Prostate gland (tissue), 2 donors: ENCODE results near the gene DOCK2. TPM values are rescaled to one million over a fixed set of nuclear protein-coding genes. Genes with fewer than 3 reads are reported as not detected.

ENCODE experiments used
- DNase-seq: peaks from one replicate; pipeline ENCODE4 v3.0.0-alpha.2; 2019; ENCODE audit warnings: low spot score
- H3K27ac ChIP-seq, 2 donors: fragments of 200-600 bp; sonication (generic); 2 replicates each; pipeline ENCODE4 v1.5.1; 2017 to 2019
- H3K27me3 ChIP-seq: fragments of 200-600 bp; sonication (generic); replicated peaks from 2 replicates; pipeline ENCODE4 v1.5.1; 2019; ENCODE audit not compliant: insufficient read depth
- H3K36me3 ChIP-seq, 2 donors: fragments of 200-600 bp; sonication (generic); 1 replicate in 1 of 2; 2 replicates in 1 of 2; pipeline versions ENCODE4 v1.5.1 to v1.8.1; 2017 to 2019
- H3K4me1 ChIP-seq: fragments of 200-600 bp; sonication (generic); replicated peaks from 2 replicates; pipeline ENCODE4 v1.5.1; 2019
- H3K4me3 ChIP-seq, 2 donors: fragments of 200-600 bp; sonication (generic); 2 replicates each; pipeline ENCODE4 v1.5.1; 2017 to 2019
- H3K9me3 ChIP-seq: fragments of 200-600 bp; sonication (generic); 2 replicates; pipeline ENCODE4 v1.5.1; 2017
- CTCF ChIP-seq, 4 experiments: fragments of 200-600 bp in 2 of 4; fragments of 450-650 bp in 2 of 4; sonication (generic) in 2 of 4; IDR thresholded peaks; 1 replicate in 3 of 4; 2 replicates in 1 of 4; pipeline ENCODE4 v1.5.1; 2016 to 2019; ENCODE audit warnings: antibody characterized with exemption in 4 of 4, mild to moderate bottlenecking in 2 of 4, moderate library complexity in 2 of 4
- POLR2A ChIP-seq: fragments of 450-650 bp; IDR thresholded peaks from one replicate; pipeline ENCODE4 v1.6.1; 2016; ENCODE audit warnings: antibody characterized with exemption, mild to moderate bottlenecking
- POLR2AphosphoS5 ChIP-seq: sonication (generic); formaldehyde crosslinking; IDR thresholded peaks from one replicate; pipeline ENCODE4 v1.6.1; 2017; ENCODE audit warnings: antibody characterized with exemption
- WGBS: methylation state at CpG from one replicate; pipeline ENCODE4 v1.1.5; 2018; 5-methylcytosine and 5-hydroxymethylcytosine counted together
- intact Hi-C: fragments of 100-400 bp; cut with DNase I; formaldehyde crosslinking; loops from one replicate; pipeline ENCODE4 v1.14.2; 2022
- total RNA-seq, 2 donors: library from RNA; depleted of rRNA; stranded (reverse); fragments of >200 nt; gene quantifications; one replicate each; pipeline ENCODE4 v1.1.0, GENCODE V29; 2016

The DOCK2 gene
- total RNA-seq, 2 donors from 2014 or later: 2.5 to 6.2 TPM

- 72% methylated on average over 11 of the region's 11 CpGs for WGBS
- Histone ChIP-seq H3K27ac (no peak overlapping the region), H3K4me3 (no peak overlapping the region), H3K9me3 (no peaks in the 10 kb centered on the region), H3K4me1 (no peaks in the 10 kb centered on the region), H3K27me3 (peaks cover 2% of the 10 kb centered on the region), H3K36me3 (no peaks in the 10 kb centered on the region)
- intact Hi-C loops: no loop called here
- TF ChIP-seq POLR2AphosphoS5: no peak
- no peak for TF ChIP-seq POLR2A
- TF ChIP-seq CTCF (IDR thresholded peaks at IDR 0.05): no peak
- DNase-seq: no peak
Measured at GRCh38 chr5:170057311-170057710, 420.2 kb downstream of the DOCK2 start.

GRCh38 chr5:170059221-170059620, 422.1 kb downstream of the DOCK2 start:
- no peak for DNase-seq
- 100% methylated on average over 1 of the region's 1 CpG for WGBS
- intact Hi-C loops: no loop called here
- no peaks in the 10 kb centered on the region for H3K9me3 ChIP-seq
- no peaks in the 10 kb centered on the region for H3K4me1 ChIP-seq
- H3K27me3 ChIP-seq: peaks cover 2% of the 10 kb centered on the region
- H3K27ac ChIP-seq: no peak overlapping the region
- no peak overlapping the region for H3K4me3 ChIP-seq
- no peak for TF ChIP-seq CTCF (IDR thresholded peaks at IDR 0.05)
- no peak for TF ChIP-seq POLR2AphosphoS5
- no peak for TF ChIP-seq POLR2A
- no peaks in the 10 kb centered on the region for H3K36me3 ChIP-seq

GRCh38 chr5:170067152-170067551, 430.1 kb downstream of the DOCK2 start:
- DNase-seq: no peak
- intact Hi-C loops: no loop called here
- no peak overlapping the region for H3K4me3 ChIP-seq
- H3K27me3 ChIP-seq: no peaks in the 10 kb centered on the region
- H3K36me3 ChIP-seq: no peaks in the 10 kb centered on the region
- no peak overlapping the region for H3K27ac ChIP-seq
- H3K9me3 ChIP-seq: no peaks in the 10 kb centered on the region
- TF ChIP-seq CTCF (IDR thresholded peaks at IDR 0.05): no peak
- no peak for TF ChIP-seq POLR2A
- no peak for TF ChIP-seq POLR2AphosphoS5
- no peaks in the 10 kb centered on the region for H3K4me1 ChIP-seq

- no peaks in the 10 kb centered on the region for H3K27me3 ChIP-seq
- 86% methylated on average over 4 of the region's 4 CpGs for WGBS
- H3K9me3 ChIP-seq: no peaks in the 10 kb centered on the region
- DNase-seq: no peak
- TF ChIP-seq POLR2AphosphoS5 (no peak), POLR2A (no peak)
- no peaks in the 10 kb centered on the region for H3K36me3 ChIP-seq
- no peak overlapping the region for H3K27ac ChIP-seq
- intact Hi-C loops: no loop called here
- H3K4me3 ChIP-seq: no peak overlapping the region
- H3K4me1 ChIP-seq: no peaks in the 10 kb centered on the region
Measured at GRCh38 chr5:170067574-170068170, 430.6 kb downstream of the DOCK2 start.

GRCh38 chr5:170069512-170069911, 432.4 kb downstream of the DOCK2 start:
- TF ChIP-seq POLR2AphosphoS5 (no peak), POLR2A (no peak), CTCF (IDR thresholded peaks at IDR 0.05) (no peak)
- no peaks in the 10 kb centered on the region for H3K4me1 ChIP-seq
- no peaks in the 10 kb centered on the region for H3K27me3 ChIP-seq
- no peak for DNase-seq
- no peaks in the 10 kb centered on the region for H3K9me3 ChIP-seq
- H3K4me3 ChIP-seq: no peak overlapping the region
- no peaks in the 10 kb centered on the region for H3K36me3 ChIP-seq
- intact Hi-C loops: no loop called here
- WGBS: 81% methylated on average over 5 of the region's 5 CpGs
- H3K27ac ChIP-seq: no peak overlapping the region
